ENCODE measurements around the gene JPH2.

DNA sequence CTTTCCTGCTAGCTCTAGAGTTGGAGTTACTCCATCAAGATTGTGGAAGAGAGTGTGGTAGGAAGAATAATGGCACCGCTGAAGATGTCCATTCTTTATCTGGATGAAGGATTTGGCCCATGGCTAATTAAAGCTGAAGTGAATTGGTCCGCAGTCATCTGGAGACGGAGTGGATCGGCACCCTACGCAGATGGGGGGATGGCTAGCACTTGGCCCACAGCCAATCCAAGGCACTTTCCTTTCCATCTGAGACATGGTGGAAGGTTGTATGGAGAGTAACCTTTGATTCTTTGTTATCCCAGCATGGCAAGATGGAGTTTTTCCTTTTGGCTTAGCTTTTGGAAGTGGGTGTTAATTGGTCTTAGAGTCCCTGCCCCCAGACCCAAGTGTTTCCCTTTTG is 88.3 kb downstream of the JPH2 start:
- no peak for TF ChIP-seq CTCF (IDR thresholded peaks at IDR 0.05; ENCODE audit: low read depth, low read length)
- TF ChIP-seq EZH2phosphoT487 (IDR thresholded peaks at IDR 0.05; ENCODE audit: low read depth): no peak

All from OCI-LY3 (cell line).